Measurements from ENCODE around the gene PARD3.

GRCh38 chr10:34769899-34770298 lies 45.2 kb downstream of the PARD3 start:
- TF ChIP-seq CTCF (IDR thresholded peaks at IDR 0.05) (no peak), POLR2A (IDR thresholded peaks at IDR 0.05) (no peak)
